ENCODE results near the gene CPVL. TPM values are rescaled to one million over a fixed set of nuclear protein-coding genes. Genes with fewer than 3 reads are reported as not detected.

Gene CPVL
- polyA plus RNA-seq, 2 of the 4 experiments (the other 2 are of a cell fraction): 0.05 TPM; not detected in 1

DNA sequence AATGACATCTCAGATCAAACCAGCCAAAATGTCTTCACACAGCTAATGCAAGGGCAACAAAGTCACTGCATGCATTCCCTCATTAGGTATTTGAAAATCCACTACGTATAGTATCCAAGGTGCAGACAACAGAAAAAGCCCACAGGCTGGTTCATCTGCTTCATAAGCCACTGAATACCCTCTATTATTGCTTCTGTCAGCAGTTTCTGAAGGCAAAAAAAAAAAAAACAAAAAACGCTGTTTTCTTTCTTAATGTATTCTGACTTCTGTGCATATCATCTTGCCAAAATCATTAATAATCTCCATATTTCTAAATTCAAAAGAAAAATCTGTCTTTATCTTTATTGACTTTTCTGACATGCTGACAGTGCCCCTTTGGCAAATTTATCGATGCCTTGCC is 13.4 kb downstream of the CPVL start:
- ChIA-PET POLR2A (interaction anchor here (0.7 kb wide), 1 partner anchor 287 kb away, joined by 4 read pairs; no protein-coding TSS in a partner anchor), CTCF (interaction anchor here (0.8 to 1.4 kb wide), 2 partner anchors 57 to 211 kb away, joined by 3 read pairs; no protein-coding TSS in a partner anchor)
- ATAC-seq: no peak
- Histone ChIP-seq H3K4me2 (no peak overlapping the region), H3K27ac (no peak overlapping the region), H3K4me1 (no peaks in the 10 kb centered on the region), H3K9me3 (no peaks in the 10 kb centered on the region), H3K4me3 (no peak overlapping the region)
- TF ChIP-seq MAFK (IDR thresholded peaks at IDR 0.05; ENCODE audit: partially characterized antibody) (peak; percentile 94), JUNB (IDR thresholded peaks at IDR 0.05) (no peak)
- DNase-seq (ENCODE audit: low read depth in 1 of 2, low spot score in 1 of 2): no peak
- 18% methylated on average over 3 of the region's 3 CpGs for WGBS (ENCODE audit: missing lambda C conversion rate)
- no peak for FAIRE-seq

- WGBS (ENCODE audit: missing lambda C conversion rate): 22% methylated on average over 4 of the region's 5 CpGs
- no peak for TF ChIP-seq ZC3H11A (IDR thresholded peaks at IDR 0.05)
- TF ChIP-seq, protein P1, sequence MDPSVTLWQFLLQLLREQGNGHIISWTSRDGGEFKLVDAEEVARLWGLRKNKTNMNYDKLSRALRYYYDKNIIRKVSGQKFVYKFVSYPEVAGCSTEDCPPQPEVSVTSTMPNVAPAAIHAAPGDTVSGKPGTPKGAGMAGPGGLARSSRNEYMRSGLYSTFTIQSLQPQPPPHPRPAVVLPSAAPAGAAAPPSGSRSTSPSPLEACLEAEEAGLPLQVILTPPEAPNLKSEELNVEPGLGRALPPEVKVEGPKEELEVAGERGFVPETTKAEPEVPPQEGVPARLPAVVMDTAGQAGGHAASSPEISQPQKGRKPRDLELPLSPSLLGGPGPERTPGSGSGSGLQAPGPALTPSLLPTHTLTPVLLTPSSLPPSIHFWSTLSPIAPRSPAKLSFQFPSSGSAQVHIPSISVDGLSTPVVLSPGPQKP (IDR thresholded peaks at IDR 0.05; ENCODE audit: low read depth, low read length): no peak
- no peak for TF ChIP-seq FOSB (CRISPR knock-in tag; IDR thresholded peaks at IDR 0.05)
- no peak for TF ChIP-seq RNF2 (IDR thresholded peaks at IDR 0.05; ENCODE audit: borderline replicate concordance, low read depth)
- no peak for TF ChIP-seq PHF8 (IDR thresholded peaks at IDR 0.05; ENCODE audit: borderline replicate concordance, low read depth)
- TF ChIP-seq NFE2L2 (conservative IDR thresholded peaks at IDR 0.05; ENCODE audit: low read length): no peak
- no peak for TF ChIP-seq HOXA7 (CRISPR knock-in tag; IDR thresholded peaks at IDR 0.05)
- TF ChIP-seq RARB (CRISPR knock-in tag; IDR thresholded peaks at IDR 0.05): no peak
- TF ChIP-seq FOXS1 (CRISPR knock-in tag; IDR thresholded peaks at IDR 0.05): no peak
- TF ChIP-seq TP53 (CRISPR knock-in tag; IDR thresholded peaks at IDR 0.05): no peak
- no peak for TF ChIP-seq HEYL (CRISPR knock-in tag; IDR thresholded peaks at IDR 0.05)
- no peak for TF ChIP-seq MAFK (IDR thresholded peaks at IDR 0.05; ENCODE audit: partially characterized antibody)
- no peak for TF ChIP-seq CTCF (IDR thresholded peaks at IDR 0.05)
- TF ChIP-seq ZFP36 (IDR thresholded peaks at IDR 0.05; ENCODE audit: borderline replicate concordance, partially characterized antibody): no peak
- no peak for TF ChIP-seq EHF (CRISPR knock-in tag; IDR thresholded peaks at IDR 0.05)
- TF ChIP-seq KDM5A (IDR thresholded peaks at IDR 0.05): no peak
- no peak for TF ChIP-seq MAZ (IDR thresholded peaks at IDR 0.05; ENCODE audit: borderline replicate concordance, low read depth, low read length)
- no peak for TF ChIP-seq CEBPB (IDR thresholded peaks at IDR 0.05)
- no peak for FAIRE-seq
- ChIA-PET POLR2A (no interaction called here), CTCF (interaction anchor here (1.1 to 1.6 kb wide), 4 partner anchors 9 to 204 kb away, joined by 3 to 5 read pairs (median 4); no protein-coding TSS in a partner anchor)
- Histone ChIP-seq H3K4me1 (no peaks in the 10 kb centered on the region), H3K27ac (no peak overlapping the region), H3K4me3 (no peak overlapping the region), H3K9me3 (no peaks in the 10 kb centered on the region), H3K4me2 (no peak overlapping the region)
- no peak for DNase-seq (ENCODE audit: low read depth in 1 of 2, low spot score in 1 of 2)
- no peak for ATAC-seq
Measured at GRCh38 chr7:29131678-29132077, 14.7 kb downstream of the CPVL start.

- DNase-seq (ENCODE audit: low read depth in 1 of 2, low spot score in 1 of 2) (no peak), ATAC-seq (no peak), FAIRE-seq (no peak)
- CTCF ChIA-PET: no interaction called here
- no peak overlapping the region for H3K4me3 ChIP-seq
- H3K4me1 ChIP-seq: no peaks in the 10 kb centered on the region
- H3K4me2 ChIP-seq: no peak overlapping the region
- no peak for TF ChIP-seq RCOR1 (IDR thresholded peaks at IDR 0.05; ENCODE audit: low read depth, low read length)
- no peak for TF ChIP-seq NR3C1 (IDR thresholded peaks at IDR 0.05)
- TF ChIP-seq KDM1A (IDR thresholded peaks at IDR 0.05; ENCODE audit: low read depth): no peak
- TF ChIP-seq RNF2 (IDR thresholded peaks at IDR 0.05; ENCODE audit: borderline replicate concordance, low read depth): no peak
- no peak for TF ChIP-seq EP300 (IDR thresholded peaks at IDR 0.05)
- TF ChIP-seq POLR2A (IDR thresholded peaks at IDR 0.05; ENCODE audit: low read length): no peak
- TF ChIP-seq SREBF2 (IDR thresholded peaks at IDR 0.05): no peak
- WGBS (ENCODE audit: missing lambda C conversion rate): 0% methylated on average over 1 of the region's 1 CpG
- no peaks in the 10 kb centered on the region for H3K9me3 ChIP-seq
- POLR2A ChIA-PET: no interaction called here
- no peak overlapping the region for H3K27ac ChIP-seq
Measured at GRCh38 chr7:29130096-29130495, 16.2 kb downstream of the CPVL start.

Measured in A549 (cell line).